BE2C (cell line): ENCODE results near the gene GPR55.
"Not testable (repeated sequence)": the region's sequence is repeated elsewhere in the genome, so short reads cannot be mapped to it uniquely, and the experiment has no call there.

ENCODE experiments used
- DNase-seq: peaks from one replicate; pipeline ENCODE4 v3.0.0-alpha.2; 2020
- H3K27me3 ChIP-seq: fragments of 250-450 bp; sonication (Bioruptor Pico); 2 replicates; pipeline ENCODE4 v1.5.1; 2020; ENCODE audit warnings: mild to moderate bottlenecking
- H3K36me3 ChIP-seq: fragments of 250-450 bp; sonication (Bioruptor Pico); 2 replicates; pipeline ENCODE4 v1.5.1; 2020; ENCODE audit warnings: mild to moderate bottlenecking
- H3K4me1 ChIP-seq: fragments of 250-450 bp; sonication (Bioruptor Pico); 2 replicates; pipeline ENCODE4 v1.5.1; 2020
- H3K4me3 ChIP-seq: 2 replicates; pipeline ENCODE4 v1.5.1; 2011; ENCODE audit warnings: low read depth, low read length
- H3K9me3 ChIP-seq: fragments of 250-450 bp; sonication (Bioruptor Pico); 2 replicates; pipeline ENCODE4 v1.5.1; 2020
- CTCF ChIP-seq: IDR thresholded peaks from 2 replicates; pipeline ENCODE4 v1.5.1; 2012; ENCODE audit warnings: mild to moderate bottlenecking, low read depth, low read length

The GPR55 gene

GRCh38 chr2:230938098-230938497, 13.1 kb upstream of the GPR55 start:
- TF ChIP-seq CTCF: no peak
- no peaks in the 10 kb centered on the region for H3K9me3 ChIP-seq
- no peaks in the 10 kb centered on the region for H3K27me3 ChIP-seq
- no peak for DNase-seq
- no peak overlapping the region for H3K4me3 ChIP-seq
- no peaks in the 10 kb centered on the region for H3K4me1 ChIP-seq
- H3K36me3 ChIP-seq: no peaks in the 10 kb centered on the region

GRCh38 chr2:230937362-230937761, 12.3 kb upstream of the GPR55 start:
- Histone ChIP-seq H3K27me3 (no peaks in the 10 kb centered on the region), H3K9me3 (no peaks in the 10 kb centered on the region), H3K4me3 (no peak overlapping the region), H3K4me1 (no peaks in the 10 kb centered on the region), H3K36me3 (no peaks in the 10 kb centered on the region)
- TF ChIP-seq CTCF: no peak
- no peak for DNase-seq

- not testable (repeated sequence) for DNase-seq, H3K4me3 ChIP-seq, H3K9me3 ChIP-seq, H3K27me3 ChIP-seq, H3K36me3 ChIP-seq, H3K4me1 ChIP-seq
Measured at GRCh38 chr2:230936243-230936642, 11.2 kb upstream of the GPR55 start.

- H3K27me3 ChIP-seq: no peaks in the 10 kb centered on the region
- H3K9me3 ChIP-seq: no peaks in the 10 kb centered on the region
- TF ChIP-seq CTCF: no peak
- H3K4me1 ChIP-seq: no peaks in the 10 kb centered on the region
- no peaks in the 10 kb centered on the region for H3K36me3 ChIP-seq
- no peak for DNase-seq
- H3K4me3 ChIP-seq: no peak overlapping the region
Measured at GRCh38 chr2:230935130-230935430, 10.0 kb upstream of the GPR55 start.

GRCh38 chr2:230934231-230935129, 9.4 kb upstream of the GPR55 start:
- Histone ChIP-seq H3K4me1 (no peaks in the 10 kb centered on the region), H3K36me3 (no peaks in the 10 kb centered on the region), H3K27me3 (no peaks in the 10 kb centered on the region), H3K9me3 (no peaks in the 10 kb centered on the region), H3K4me3 (no peak overlapping the region)
- TF ChIP-seq CTCF: no peak
- no peak for DNase-seq

GRCh38 chr2:230933521-230934180, 8.6 kb upstream of the GPR55 start:
- H3K9me3 ChIP-seq: no peaks in the 10 kb centered on the region

More at GRCh38 chr2:230933521-230934180, 8.6 kb upstream of the GPR55 start:
- no peak for DNase-seq
- H3K4me1 ChIP-seq: no peaks in the 10 kb centered on the region
- no peaks in the 10 kb centered on the region for H3K36me3 ChIP-seq
- TF ChIP-seq CTCF: no peak
- H3K4me3 ChIP-seq: no peak overlapping the region
- no peaks in the 10 kb centered on the region for H3K27me3 ChIP-seq
